ENCODE data around the gene CD6. TPM values are rescaled to one million over a fixed set of nuclear protein-coding genes. Genes with fewer than 3 reads are reported as not detected.

CD6 gene
- total RNA-seq, 1 experiment from 2014 or later, result 1.4 TPM

- no peaks in the 10 kb centered on the region for H3K79me2 ChIP-seq (ENCODE audit: insufficient read depth, low read length)
- H3K9me3 ChIP-seq (ENCODE audit: control insufficient read depth in 1 of 2, insufficient read depth in 1 of 2, low read depth in 1 of 2, low read length in 2 of 2), result no peaks in the 10 kb centered on the region
- CTCF ChIA-PET, result no interaction called here
- no peak overlapping the region for H3K4me3 ChIP-seq (replicated peaks in 1 of 2; ENCODE audit: low read depth in 1 of 2, low read length in 2 of 2)
- BruUV-seq (replicated peaks), result no TSS peak
- H3K27me3 ChIP-seq (ENCODE audit: insufficient read depth, low read length), result no peaks in the 10 kb centered on the region
- ATAC-seq, result no peak
- no peaks in the 10 kb centered on the region for H4K20me1 ChIP-seq (ENCODE audit: insufficient read depth)
- RAD21 ChIA-PET (ENCODE audit: low non-redundant PET in 1 of 2, low total read pairs in 2 of 2, uncharacterized antibody in 2 of 2, unreplicated experiment in 2 of 2), result no interaction called here
- no peak overlapping the region for H3K27ac ChIP-seq (ENCODE audit: low read depth, low read length)
- no peak overlapping the region for H3K9ac ChIP-seq (ENCODE audit: low read length)
- no peaks in the 10 kb centered on the region for H3K9me2 ChIP-seq (ENCODE audit: insufficient read depth)
- DNase-seq (ENCODE audit: low read depth, low spot score), result no peak
- TF ChIP-seq, protein P1, sequence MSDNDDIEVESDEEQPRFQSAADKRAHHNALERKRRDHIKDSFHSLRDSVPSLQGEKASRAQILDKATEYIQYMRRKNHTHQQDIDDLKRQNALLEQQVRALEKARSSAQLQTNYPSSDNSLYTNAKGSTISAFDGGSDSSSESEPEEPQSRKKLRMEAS (IDR thresholded peaks at IDR 0.05), result no peak
- no peak for TF ChIP-seq EZH2phosphoT487 (IDR thresholded peaks at IDR 0.05; ENCODE audit: borderline replicate concordance)
- no peak for TF ChIP-seq SIN3A (IDR thresholded peaks at IDR 0.05; ENCODE audit: low read depth)
- no peak for TF ChIP-seq POLR2AphosphoS5 (IDR thresholded peaks at IDR 0.05; ENCODE audit: low read depth, low read length)
- TF ChIP-seq CTCF (IDR thresholded peaks at IDR 0.05 in 2 of 3, conservative IDR thresholded peaks at IDR 0.05 in 1 of 3; ENCODE audit: borderline replicate concordance in 1 of 3, insufficient read depth in 1 of 3, low read depth in 2 of 3, low read length in 2 of 3), result no peak
- TF ChIP-seq CBX3 (IDR thresholded peaks at IDR 0.05; ENCODE audit: low read depth), result no peak
- TF ChIP-seq, protein P2, sequence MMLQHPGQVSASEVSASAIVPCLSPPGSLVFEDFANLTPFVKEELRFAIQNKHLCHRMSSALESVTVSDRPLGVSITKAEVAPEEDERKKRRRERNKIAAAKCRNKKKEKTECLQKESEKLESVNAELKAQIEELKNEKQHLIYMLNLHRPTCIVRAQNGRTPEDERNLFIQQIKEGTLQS (IDR thresholded peaks at IDR 0.05), result no peak
- no peak for TF ChIP-seq TCF7L2 (IDR thresholded peaks at IDR 0.05; ENCODE audit: borderline replicate concordance, extremely low read depth, insufficient read depth, insufficient read length)
- no peak for TF ChIP-seq EZH2 (IDR thresholded peaks at IDR 0.05)
- no peak for TF ChIP-seq EGR1 (IDR thresholded peaks at IDR 0.05; ENCODE audit: low read depth)
- no peak for TF ChIP-seq JUND (IDR thresholded peaks at IDR 0.05)
- TF ChIP-seq CEBPB (IDR thresholded peaks at IDR 0.05; ENCODE audit: low read depth), result no peak
- TF ChIP-seq RAD21 (IDR thresholded peaks at IDR 0.05; ENCODE audit: low read depth), result no peak
- no peak for TF ChIP-seq SP1 (IDR thresholded peaks at IDR 0.05; ENCODE audit: low read depth)
- intact Hi-C loops (cut with micrococcal nuclease), result no loop called here
- no peak overlapping the region for H3K4me2 ChIP-seq (ENCODE audit: low read length)
- POLR2A ChIA-PET, result no interaction called here
- no peaks in the 10 kb centered on the region for H3K36me3 ChIP-seq (ENCODE audit: control insufficient read depth in 1 of 2, insufficient read depth in 2 of 2, low read length in 2 of 2)
- H3K4me1 ChIP-seq (ENCODE audit: control insufficient read depth in 1 of 2, insufficient read depth in 2 of 2, low read length in 2 of 2), result no peaks in the 10 kb centered on the region
- H2AFZ ChIP-seq (ENCODE audit: low read depth, low read length, poor library complexity, severe bottlenecking), result no peak overlapping the region
Measured at GRCh38 chr11:61034111-61034510, 62.6 kb downstream of the CD6 start.

Measured in HCT116 (cell line).